Bronchial epithelial cell (primary cell): Measurements from ENCODE around the gene NFIA. TPM values are rescaled to one million over a fixed set of nuclear protein-coding genes. Genes with fewer than 3 reads are reported as not detected.

Source experiments
- DNase-seq: peaks from one replicate; pipeline ENCODE4 v3.0.0-alpha.2; 2010; ENCODE audit warnings: low read depth
- FAIRE-seq: peaks from 2 replicates; lab custom pipeline; 2011; peaks lifted over from hg19 to GRCh38; lab: Jason Lieb, UNC
- H3K27me3 ChIP-seq: 2 replicates; pipeline ENCODE4 v1.5.1; 2011; ENCODE audit warnings: low read length; ENCODE audit not compliant: control insufficient read depth, insufficient read depth
- H3K36me3 ChIP-seq: 2 replicates; pipeline ENCODE4 v1.5.1; 2011; ENCODE audit warnings: low read length; ENCODE audit not compliant: control insufficient read depth, insufficient read depth
- H3K4me3 ChIP-seq: 2 replicates; pipeline ENCODE4 v1.5.1; 2011; ENCODE audit warnings: mild to moderate bottlenecking, low read depth, low read length, control low read depth
- total RNA-seq: library from RNA; depleted of rRNA; stranded (reverse); fragments of >200 nt; gene quantifications from 2 replicates; pipeline ENCODE4 v1.2.1, GENCODE V29; 2014
- TF ChIP-seq, protein P1 (sequence below): IDR thresholded peaks from 2 replicates; pipeline ENCODE4 v1.5.1; 2011; ENCODE audit warnings: mild to moderate bottlenecking, moderate library complexity, low read length, control low read depth, inconsistent platforms; ENCODE audit not compliant: insufficient read depth, severe bottlenecking

Gene NFIA
- total RNA-seq, 1 donor from 2014 or later: 7.4 TPM

- FAIRE-seq (no peak), DNase-seq (no peak)
- TF ChIP-seq, protein P1, sequence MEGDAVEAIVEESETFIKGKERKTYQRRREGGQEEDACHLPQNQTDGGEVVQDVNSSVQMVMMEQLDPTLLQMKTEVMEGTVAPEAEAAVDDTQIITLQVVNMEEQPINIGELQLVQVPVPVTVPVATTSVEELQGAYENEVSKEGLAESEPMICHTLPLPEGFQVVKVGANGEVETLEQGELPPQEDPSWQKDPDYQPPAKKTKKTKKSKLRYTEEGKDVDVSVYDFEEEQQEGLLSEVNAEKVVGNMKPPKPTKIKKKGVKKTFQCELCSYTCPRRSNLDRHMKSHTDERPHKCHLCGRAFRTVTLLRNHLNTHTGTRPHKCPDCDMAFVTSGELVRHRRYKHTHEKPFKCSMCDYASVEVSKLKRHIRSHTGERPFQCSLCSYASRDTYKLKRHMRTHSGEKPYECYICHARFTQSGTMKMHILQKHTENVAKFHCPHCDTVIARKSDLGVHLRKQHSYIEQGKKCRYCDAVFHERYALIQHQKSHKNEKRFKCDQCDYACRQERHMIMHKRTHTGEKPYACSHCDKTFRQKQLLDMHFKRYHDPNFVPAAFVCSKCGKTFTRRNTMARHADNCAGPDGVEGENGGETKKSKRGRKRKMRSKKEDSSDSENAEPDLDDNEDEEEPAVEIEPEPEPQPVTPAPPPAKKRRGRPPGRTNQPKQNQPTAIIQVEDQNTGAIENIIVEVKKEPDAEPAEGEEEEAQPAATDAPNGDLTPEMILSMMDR: no peak
- H3K4me3 ChIP-seq: no peak overlapping the region
- H3K27me3 ChIP-seq: no peaks in the 10 kb centered on the region
- H3K36me3 ChIP-seq: peaks cover 1% of the 10 kb centered on the region
These were observed 38.0 kb downstream of the NFIA start for GRCh38 chr1:61120246-61120840.

DNA sequence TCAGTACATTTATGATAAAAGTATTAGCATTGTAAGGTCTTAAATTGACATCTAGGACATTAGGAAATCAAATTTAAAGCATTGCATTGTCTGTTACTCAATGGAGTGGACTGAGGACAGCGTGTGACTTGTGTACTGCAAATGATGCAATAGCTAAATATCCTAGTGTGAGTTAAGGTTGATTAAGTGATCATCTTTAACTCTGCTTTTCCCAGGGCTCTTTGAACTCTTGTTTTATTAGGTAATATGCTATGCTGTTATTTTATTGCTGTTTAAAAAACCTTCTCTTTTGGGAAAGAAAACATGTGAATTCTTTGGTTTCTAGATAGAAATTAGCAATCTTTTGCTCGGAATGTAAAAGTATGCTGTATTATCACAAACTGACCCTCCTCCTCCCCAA lies 38.6 kb downstream of the NFIA start:
- TF ChIP-seq, protein P1: no peak
- Histone ChIP-seq H3K27me3 (no peaks in the 10 kb centered on the region), H3K36me3 (peaks cover 1% of the 10 kb centered on the region), H3K4me3 (no peak overlapping the region)
- FAIRE-seq (no peak), DNase-seq (peak; percentile 67)

DNA sequence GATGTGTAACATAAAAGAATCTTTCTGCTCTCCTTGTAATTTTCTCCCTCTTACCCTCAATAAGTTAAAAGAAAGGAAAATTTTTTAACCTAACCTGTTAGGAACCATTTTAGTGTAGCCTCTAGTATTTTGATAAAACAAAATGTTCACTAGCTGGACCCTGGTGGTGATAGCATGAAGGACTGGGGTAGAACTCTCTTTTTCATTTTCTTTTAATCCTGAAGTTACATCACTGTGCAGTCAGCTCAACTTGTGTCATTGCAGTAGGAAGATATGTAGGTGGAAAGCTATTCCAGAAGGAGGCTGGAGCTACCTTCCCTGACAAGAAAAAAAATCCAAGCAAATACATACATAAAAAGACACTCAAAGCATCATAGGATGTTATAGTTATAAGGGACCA lies 39.3 kb downstream of the NFIA start:
- peaks cover 1% of the 10 kb centered on the region for H3K36me3 ChIP-seq

GRCh38 chr1:61122389-61122788 lies 40.0 kb downstream of the NFIA start:
- Histone ChIP-seq H3K4me3 (no peak overlapping the region), H3K36me3 (peaks cover 1% of the 10 kb centered on the region), H3K27me3 (no peaks in the 10 kb centered on the region)
- TF ChIP-seq, protein P1: no peak
- FAIRE-seq (no peak), DNase-seq (no peak)

More for the DNA sequence above, 39.3 kb downstream of the NFIA start:
- H3K4me3 ChIP-seq: no peak overlapping the region
- FAIRE-seq (no peak), DNase-seq (no peak)
- TF ChIP-seq, protein P1: no peak
- H3K27me3 ChIP-seq: no peaks in the 10 kb centered on the region

- TF ChIP-seq, protein P1: no peak
- Histone ChIP-seq H3K4me3 (no peak overlapping the region), H3K27me3 (no peaks in the 10 kb centered on the region), H3K36me3 (peaks cover 1% of the 10 kb centered on the region)
- no peak for FAIRE-seq
- DNase-seq: no peak
These were observed 41.0 kb downstream of the NFIA start for GRCh38 chr1:61123326-61123725.

DNA sequence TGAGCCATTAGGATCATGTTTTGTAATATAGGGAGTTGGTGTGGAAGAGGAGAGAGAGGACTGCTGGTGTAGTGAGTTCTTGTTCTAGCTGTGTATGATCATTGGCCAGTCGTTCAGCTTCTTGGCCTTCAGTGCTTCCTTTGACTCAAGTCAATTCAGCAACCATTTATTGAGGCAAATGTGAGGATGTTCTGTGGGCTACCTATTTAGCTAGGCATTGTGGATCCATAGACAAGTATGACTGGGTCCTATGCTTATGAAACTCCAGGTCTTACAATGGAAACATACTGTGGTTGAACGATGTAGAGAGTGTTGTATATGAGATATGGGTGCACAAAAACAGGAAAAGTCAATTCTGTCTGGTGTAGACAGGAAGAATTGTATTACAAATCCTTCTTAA lies 41.7 kb downstream of the NFIA start:
- H3K36me3 ChIP-seq: peaks cover 1% of the 10 kb centered on the region
- no peaks in the 10 kb centered on the region for H3K27me3 ChIP-seq
- TF ChIP-seq, protein P1: no peak
- DNase-seq (no peak), FAIRE-seq (no peak)
- H3K4me3 ChIP-seq: no peak overlapping the region
